T follicular helper cell (primary cell): ENCODE results near the gene PARP9.

Experiments
- DNase-seq: peaks from one replicate; pipeline ENCODE4 v3.0.0-alpha.2; 2020; ENCODE audit warnings: low read depth

PARP9 gene

GRCh38 chr3:122484985-122485384 is 79.1 kb downstream of the PARP9 start:
- no peak for DNase-seq

DNA sequence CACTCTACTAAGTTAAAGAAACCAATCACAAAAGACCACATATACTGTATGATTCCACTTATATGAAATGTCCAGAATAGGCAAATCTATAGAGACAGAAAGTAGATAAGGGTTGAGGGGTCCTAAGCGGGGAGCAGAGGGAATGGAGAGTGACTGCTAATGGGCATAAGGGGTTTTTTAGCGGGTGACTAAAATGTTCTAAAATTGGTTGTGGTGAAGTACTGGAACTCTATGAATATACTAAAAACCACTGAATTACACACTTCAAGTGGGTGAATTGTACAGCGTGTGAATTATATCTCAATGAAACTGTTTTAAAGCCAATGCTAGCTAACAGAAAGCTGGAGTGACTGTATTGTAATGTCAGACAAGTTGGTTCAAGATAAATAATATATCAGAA is 82.7 kb downstream of the PARP9 start:
- DNase-seq: no peak
